ENCODE measurements around the gene CREB5.

DNA sequence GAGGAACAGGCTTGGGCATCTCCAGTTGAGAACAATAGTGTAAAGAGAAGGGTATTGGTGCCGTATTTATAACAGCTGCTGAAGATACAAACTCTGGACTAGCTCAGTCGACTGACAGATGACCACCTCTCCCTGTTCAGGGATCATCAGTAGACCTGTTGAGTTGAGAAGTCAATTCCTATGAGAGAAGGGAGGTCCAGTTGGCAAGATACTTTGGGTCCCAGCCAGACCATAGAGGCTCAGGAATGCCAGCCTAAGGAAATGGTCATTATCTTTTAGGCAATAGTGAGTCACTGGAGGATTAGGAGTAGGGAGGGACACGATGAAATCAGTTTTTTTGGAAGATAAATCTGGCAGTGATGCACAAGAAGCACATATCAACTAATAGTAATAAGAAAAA, 342.9 kb downstream of the CREB5 start:
- TF ChIP-seq, protein P1, sequence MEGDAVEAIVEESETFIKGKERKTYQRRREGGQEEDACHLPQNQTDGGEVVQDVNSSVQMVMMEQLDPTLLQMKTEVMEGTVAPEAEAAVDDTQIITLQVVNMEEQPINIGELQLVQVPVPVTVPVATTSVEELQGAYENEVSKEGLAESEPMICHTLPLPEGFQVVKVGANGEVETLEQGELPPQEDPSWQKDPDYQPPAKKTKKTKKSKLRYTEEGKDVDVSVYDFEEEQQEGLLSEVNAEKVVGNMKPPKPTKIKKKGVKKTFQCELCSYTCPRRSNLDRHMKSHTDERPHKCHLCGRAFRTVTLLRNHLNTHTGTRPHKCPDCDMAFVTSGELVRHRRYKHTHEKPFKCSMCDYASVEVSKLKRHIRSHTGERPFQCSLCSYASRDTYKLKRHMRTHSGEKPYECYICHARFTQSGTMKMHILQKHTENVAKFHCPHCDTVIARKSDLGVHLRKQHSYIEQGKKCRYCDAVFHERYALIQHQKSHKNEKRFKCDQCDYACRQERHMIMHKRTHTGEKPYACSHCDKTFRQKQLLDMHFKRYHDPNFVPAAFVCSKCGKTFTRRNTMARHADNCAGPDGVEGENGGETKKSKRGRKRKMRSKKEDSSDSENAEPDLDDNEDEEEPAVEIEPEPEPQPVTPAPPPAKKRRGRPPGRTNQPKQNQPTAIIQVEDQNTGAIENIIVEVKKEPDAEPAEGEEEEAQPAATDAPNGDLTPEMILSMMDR (conservative IDR thresholded peaks at IDR 0.05; ENCODE audit: low read length) = no peak
- no peak for TF ChIP-seq EZH2phosphoT487 (IDR thresholded peaks at IDR 0.05; ENCODE audit: borderline replicate concordance)

Measured in Loucy (cell line).